Measurements from ENCODE around the gene ADRB2.

ADRB2 gene

GRCh38 chr5:148806520-148806931 is 19.9 kb upstream of the ADRB2 start:
- no peak for ATAC-seq

GRCh38 chr5:148807851-148808250 is 18.6 kb upstream of the ADRB2 start:
- ATAC-seq, result no peak
- TF ChIP-seq TOX (CRISPR knock-in tag; IDR thresholded peaks at IDR 0.05; ENCODE audit: borderline replicate concordance) (no peak), ARNTL (CRISPR knock-in tag; IDR thresholded peaks at IDR 0.05; ENCODE audit: borderline replicate concordance, low read depth) (no peak), CREB5 (CRISPR knock-in tag; IDR thresholded peaks at IDR 0.05; ENCODE audit: low read depth) (no peak), POU6F1 (CRISPR knock-in tag; IDR thresholded peaks at IDR 0.05; ENCODE audit: borderline replicate concordance, low read depth) (no peak), TCF4 (CRISPR knock-in tag; IDR thresholded peaks at IDR 0.05; ENCODE audit: borderline replicate concordance) (no peak), PATZ1 (CRISPR knock-in tag; IDR thresholded peaks at IDR 0.05; ENCODE audit: borderline replicate concordance) (no peak), ZFP3 (CRISPR knock-in tag; IDR thresholded peaks at IDR 0.05) (no peak), TSHZ2 (CRISPR knock-in tag; IDR thresholded peaks at IDR 0.05) (no peak)

More at GRCh38 chr5:148806520-148806931, 19.9 kb upstream of the ADRB2 start:
- TF ChIP-seq TOX (CRISPR knock-in tag; IDR thresholded peaks at IDR 0.05; ENCODE audit: borderline replicate concordance) (no peak), GLIS3 (CRISPR knock-in tag; IDR thresholded peaks at IDR 0.05) (no peak), PATZ1 (CRISPR knock-in tag; IDR thresholded peaks at IDR 0.05; ENCODE audit: borderline replicate concordance) (no peak), SNAI2 (CRISPR knock-in tag; IDR thresholded peaks at IDR 0.05) (no peak), ESRRG (CRISPR knock-in tag; IDR thresholded peaks at IDR 0.05) (no peak), PPARA (CRISPR knock-in tag; IDR thresholded peaks at IDR 0.05; ENCODE audit: borderline replicate concordance) (no peak), CREB5 (CRISPR knock-in tag; IDR thresholded peaks at IDR 0.05; ENCODE audit: low read depth) (no peak), TSHZ2 (CRISPR knock-in tag; IDR thresholded peaks at IDR 0.05) (no peak), ZNF8 (CRISPR knock-in tag; IDR thresholded peaks at IDR 0.05) (no peak), ZNF70 (CRISPR knock-in tag; IDR thresholded peaks at IDR 0.05) (no peak), BACH2 (CRISPR knock-in tag; IDR thresholded peaks at IDR 0.05; ENCODE audit: borderline replicate concordance) (no peak), CSRNP3 (CRISPR knock-in tag; IDR thresholded peaks at IDR 0.05) (no peak), CSDC2 (CRISPR knock-in tag; IDR thresholded peaks at IDR 0.05) (no peak)
